ENCODE results near the gene CTSO. TPM values are rescaled to one million over a fixed set of nuclear protein-coding genes. Genes with fewer than 3 reads are reported as not detected.

Gene CTSO
- total RNA-seq, 1 donor from 2014 or later = 1.7 TPM

GRCh38 chr4:155889031-155889793, 64.5 kb downstream of the CTSO start:
- Mint-ChIP-seq H3K4me3 (no peak overlapping the region), H3K27ac (ENCODE audit: unreplicated experiment) (no peak overlapping the region), H3K9me3 (peaks cover 8% of the 10 kb centered on the region), H3K27me3 (ENCODE audit: low read depth) (no peaks in the 10 kb centered on the region), H3K4me1 (peaks cover 4% of the 10 kb centered on the region), H3K36me3 (ENCODE audit: low read depth) (peaks cover 4% of the 10 kb centered on the region)
- no peak for DNase-seq (ENCODE audit: low read depth, low spot score)
- no peak for TF ChIP-seq CTCF (conservative IDR thresholded peaks at IDR 0.05)

- Mint-ChIP-seq H3K27me3 (ENCODE audit: low read depth) (no peaks in the 10 kb centered on the region), H3K4me3 (no peak overlapping the region), H3K4me1 (peaks cover 4% of the 10 kb centered on the region), H3K9me3 (peaks cover 13% of the 10 kb centered on the region), H3K36me3 (ENCODE audit: low read depth) (peaks cover 7% of the 10 kb centered on the region), H3K27ac (ENCODE audit: unreplicated experiment) (no peak overlapping the region)
- TF ChIP-seq CTCF (conservative IDR thresholded peaks at IDR 0.05) = no peak
- DNase-seq (ENCODE audit: low read depth, low spot score) = no peak
These were observed 65.7 kb downstream of the CTSO start for GRCh38 chr4:155887847-155888570.

- peaks cover 9% of the 10 kb centered on the region for H3K36me3 Mint-ChIP-seq (ENCODE audit: low read depth)
- peaks cover 13% of the 10 kb centered on the region for H3K9me3 Mint-ChIP-seq
- H3K4me1 Mint-ChIP-seq = peaks cover 4% of the 10 kb centered on the region
- DNase-seq (ENCODE audit: low read depth, low spot score) = no peak
- H3K27ac Mint-ChIP-seq (ENCODE audit: unreplicated experiment) = no peak overlapping the region
- no peak overlapping the region for H3K4me3 Mint-ChIP-seq
- no peak for TF ChIP-seq CTCF (conservative IDR thresholded peaks at IDR 0.05)
- no peaks in the 10 kb centered on the region for H3K27me3 Mint-ChIP-seq (ENCODE audit: low read depth)
These were observed 66.6 kb downstream of the CTSO start for GRCh38 chr4:155887045-155887444.

- H3K27me3 Mint-ChIP-seq (ENCODE audit: low read depth) = no peaks in the 10 kb centered on the region
- no peak overlapping the region for H3K27ac Mint-ChIP-seq (ENCODE audit: unreplicated experiment)
- no peak for DNase-seq (ENCODE audit: low read depth, low spot score)
- peaks cover 6% of the 10 kb centered on the region for H3K36me3 Mint-ChIP-seq (ENCODE audit: low read depth)
- peaks cover 4% of the 10 kb centered on the region for H3K4me1 Mint-ChIP-seq
- H3K9me3 Mint-ChIP-seq = peaks cover 6% of the 10 kb centered on the region
- no peak for TF ChIP-seq CTCF (conservative IDR thresholded peaks at IDR 0.05)
- H3K4me3 Mint-ChIP-seq = no peak overlapping the region
These were observed 68.0 kb downstream of the CTSO start for GRCh38 chr4:155885666-155886065.

- no peak overlapping the region for H3K27ac Mint-ChIP-seq (ENCODE audit: unreplicated experiment)
- no peaks in the 10 kb centered on the region for H3K27me3 Mint-ChIP-seq (ENCODE audit: low read depth)
- no peak for DNase-seq (ENCODE audit: low read depth, low spot score)
- no peak for TF ChIP-seq CTCF (conservative IDR thresholded peaks at IDR 0.05)
- peaks cover 6% of the 10 kb centered on the region for H3K36me3 Mint-ChIP-seq (ENCODE audit: low read depth)
- no peak overlapping the region for H3K4me3 Mint-ChIP-seq
- H3K9me3 Mint-ChIP-seq = peaks cover 9% of the 10 kb centered on the region
- H3K4me1 Mint-ChIP-seq = peaks cover 4% of the 10 kb centered on the region
These were observed 69.8 kb downstream of the CTSO start for GRCh38 chr4:155883895-155884294.

Measured in neural crest cell (in vitro differentiated cells).